HG02623 (cell line): ENCODE measurements around the gene MAML2.

Experiments
- ATAC-seq: cut with Tn5 transposase; IDR thresholded peaks from one replicate; pipeline ENCODE4 v1.9.1; 2021; ENCODE audit warnings: moderate library complexity; ENCODE audit not compliant: unreplicated experiment

The MAML2 gene

DNA sequence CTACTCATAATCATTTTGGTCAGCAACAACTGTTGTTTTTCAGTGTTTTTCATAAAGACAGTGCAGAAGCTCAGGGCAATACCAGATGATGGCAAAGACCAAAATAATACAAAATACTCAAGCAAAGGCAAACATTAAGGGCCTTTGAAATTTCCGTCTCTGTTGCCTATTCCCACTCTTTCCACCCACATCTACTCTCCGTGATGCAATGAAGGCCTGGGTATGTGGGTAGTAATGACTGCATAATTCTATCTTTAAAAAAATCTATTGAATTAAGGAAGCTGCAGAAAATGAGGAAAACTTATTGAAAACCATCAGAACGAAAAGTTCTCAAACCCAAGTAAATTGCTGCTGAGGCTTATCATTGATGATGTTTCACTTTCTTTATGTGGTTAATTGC lies 203.3 kb downstream of the MAML2 start:
- no peak for ATAC-seq

- ATAC-seq: no peak
These were observed 205.6 kb downstream of the MAML2 start for GRCh38 chr11:96137373-96137772.

- no peak for ATAC-seq
These were observed 206.2 kb downstream of the MAML2 start for GRCh38 chr11:96136613-96137298.

- no peak for ATAC-seq
These were observed 208.4 kb downstream of the MAML2 start for GRCh38 chr11:96134602-96135001.

DNA sequence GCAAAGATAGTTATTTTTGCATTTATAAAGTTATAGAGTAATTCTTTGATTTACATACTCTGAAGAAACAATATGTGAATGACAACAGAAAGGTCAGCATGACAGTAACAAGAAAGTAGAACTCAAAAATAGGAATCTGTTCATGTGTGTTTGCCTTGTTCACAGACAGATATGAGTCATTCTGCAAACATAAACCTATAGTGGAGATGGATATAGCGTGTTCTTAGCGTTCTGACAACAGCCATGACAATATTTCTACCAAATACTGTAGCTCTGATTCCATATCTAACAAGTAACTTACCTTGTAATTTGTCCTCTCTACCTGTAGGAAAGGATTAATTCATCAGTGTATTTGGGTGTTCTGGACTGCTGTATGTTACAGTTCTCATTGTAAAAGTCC lies 210.6 kb downstream of the MAML2 start:
- no peak for ATAC-seq

DNA sequence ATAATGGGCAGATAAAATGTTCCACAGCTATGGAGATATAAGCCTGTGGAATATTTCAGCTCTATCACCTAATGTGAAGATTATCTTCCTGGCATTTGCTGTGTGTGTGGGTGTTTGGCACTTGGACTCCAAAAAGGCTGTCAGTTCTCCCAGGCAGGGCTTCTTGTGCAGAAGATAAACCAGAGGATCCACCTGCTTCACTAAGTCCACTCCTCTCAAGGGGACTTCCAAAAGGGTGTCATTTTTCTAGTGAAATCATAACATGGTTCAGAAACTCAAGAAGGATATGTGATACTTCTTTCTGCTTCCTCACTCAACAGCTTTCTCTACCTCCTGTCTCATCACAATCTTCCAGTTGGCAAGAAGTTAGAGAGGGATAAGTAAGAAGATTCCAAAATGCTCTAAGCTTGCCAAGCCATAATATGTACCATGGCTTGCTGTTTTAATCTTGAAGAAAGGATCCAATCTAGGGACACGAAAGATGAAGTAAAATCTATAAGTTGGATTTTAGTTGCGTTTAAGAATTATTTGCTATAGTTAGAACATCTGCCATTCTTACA lies 212.9 kb downstream of the MAML2 start:
- no peak for ATAC-seq

GRCh38 chr11:96127596-96127959 lies 215.4 kb downstream of the MAML2 start:
- no peak for ATAC-seq

- ATAC-seq: no peak
These were observed 215.9 kb downstream of the MAML2 start for GRCh38 chr11:96126917-96127595.

- no peak for ATAC-seq
These were observed 217.6 kb downstream of the MAML2 start for GRCh38 chr11:96125400-96125799.

DNA sequence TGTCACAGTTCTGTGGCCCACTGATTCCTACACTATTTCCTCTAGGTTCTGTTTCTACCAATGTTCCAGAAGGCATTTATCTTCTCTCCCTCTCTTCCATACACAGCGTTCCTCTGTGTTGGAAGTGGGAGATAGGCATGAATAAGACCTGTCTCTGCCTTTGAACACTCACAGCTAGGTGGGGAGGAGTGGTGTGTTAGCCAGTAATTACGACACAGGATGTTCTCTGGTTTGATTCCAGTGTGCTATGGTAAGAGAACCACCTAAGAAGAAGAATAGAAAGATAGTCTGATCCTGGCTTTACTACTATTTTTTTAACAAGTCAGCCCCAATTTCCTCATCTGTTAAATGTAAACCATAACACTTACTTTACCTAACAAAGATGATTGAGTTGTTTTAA lies 218.8 kb downstream of the MAML2 start:
- no peak for ATAC-seq

DNA sequence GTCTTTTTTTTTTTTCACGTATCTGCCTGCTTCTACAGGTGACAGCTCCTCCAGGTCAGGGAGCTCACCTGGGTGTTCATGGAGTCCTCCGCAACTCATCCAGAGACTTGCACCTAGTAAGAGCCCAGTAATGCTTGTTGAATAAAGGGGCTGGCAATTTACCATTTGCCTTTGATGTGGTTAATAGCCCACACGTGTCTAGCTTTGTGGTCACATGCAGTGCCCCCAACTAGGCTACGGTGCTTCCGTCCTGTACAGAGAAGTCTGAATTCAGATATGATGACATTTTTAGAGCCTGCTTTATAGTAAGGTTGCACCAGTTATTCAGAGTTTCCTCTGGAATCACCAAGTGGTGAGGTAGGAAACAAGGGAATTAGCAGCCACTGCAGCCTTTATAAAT lies 219.7 kb downstream of the MAML2 start:
- ATAC-seq: no peak

DNA sequence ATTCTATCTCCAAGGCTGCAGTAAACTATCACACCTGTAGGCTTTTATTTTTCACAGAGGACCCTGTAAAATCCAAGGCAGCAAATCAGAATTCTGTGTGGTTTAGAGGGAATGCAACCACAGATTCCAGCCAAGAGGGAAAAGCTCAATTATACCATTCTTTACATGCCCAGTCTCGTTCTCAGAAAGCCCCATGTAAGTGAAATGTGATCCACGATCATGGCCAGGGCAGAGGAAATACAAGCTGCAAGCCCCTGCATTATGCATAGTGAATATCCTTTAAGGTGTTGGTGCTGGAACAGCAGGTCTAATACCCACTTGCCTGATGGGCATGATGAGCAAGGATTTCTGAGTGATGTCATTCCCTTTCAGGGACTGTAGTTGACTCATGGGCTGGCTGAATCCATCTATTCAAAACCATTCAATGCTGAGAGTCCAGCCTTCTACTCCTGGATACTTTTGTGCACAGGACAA lies 220.4 kb downstream of the MAML2 start:
- ATAC-seq: no peak

DNA sequence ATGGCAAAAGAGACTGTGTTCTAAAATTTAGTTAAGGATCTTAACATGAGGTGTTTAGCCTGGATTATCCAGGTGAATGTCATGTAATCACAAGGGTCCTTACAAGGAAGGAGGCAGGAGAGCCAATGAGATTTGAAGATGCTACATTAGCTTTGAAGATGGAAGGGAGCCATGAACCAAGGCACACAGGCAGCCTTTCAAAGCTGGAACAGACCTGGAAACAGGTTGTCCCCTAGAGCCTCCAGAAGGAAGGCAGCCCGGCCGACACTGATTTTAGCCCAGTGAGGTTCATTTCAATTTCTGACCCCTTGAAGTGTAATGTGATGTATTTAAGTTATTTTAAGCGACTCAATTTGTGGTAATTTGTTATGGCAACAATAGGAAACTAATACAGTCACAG lies 223.8 kb downstream of the MAML2 start:
- ATAC-seq: no peak

DNA sequence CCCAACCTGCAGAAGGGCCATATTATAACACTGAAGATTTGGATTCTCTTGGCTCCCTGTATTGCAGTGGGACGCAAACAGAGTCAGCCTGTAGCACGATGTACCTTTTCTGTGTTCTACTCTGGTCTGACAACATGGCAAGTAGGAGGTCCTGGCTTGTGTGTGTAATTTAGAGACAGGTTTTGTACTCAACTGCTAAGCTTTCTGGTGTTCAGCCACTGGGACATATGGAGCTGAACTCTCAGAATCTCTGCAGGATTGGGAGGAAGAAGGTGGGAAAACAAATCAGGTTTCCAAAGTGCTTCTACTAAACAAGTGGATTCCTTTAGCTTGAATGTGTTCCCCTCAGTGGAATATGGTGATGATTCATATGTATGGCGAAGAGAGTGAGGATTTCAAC lies 226.6 kb downstream of the MAML2 start:
- no peak for ATAC-seq

- ATAC-seq: peak; percentile 37
These were observed 228.6 kb downstream of the MAML2 start for GRCh38 chr11:96114178-96115064.

GRCh38 chr11:96113193-96113681 lies 229.8 kb downstream of the MAML2 start:
- no peak for ATAC-seq

DNA sequence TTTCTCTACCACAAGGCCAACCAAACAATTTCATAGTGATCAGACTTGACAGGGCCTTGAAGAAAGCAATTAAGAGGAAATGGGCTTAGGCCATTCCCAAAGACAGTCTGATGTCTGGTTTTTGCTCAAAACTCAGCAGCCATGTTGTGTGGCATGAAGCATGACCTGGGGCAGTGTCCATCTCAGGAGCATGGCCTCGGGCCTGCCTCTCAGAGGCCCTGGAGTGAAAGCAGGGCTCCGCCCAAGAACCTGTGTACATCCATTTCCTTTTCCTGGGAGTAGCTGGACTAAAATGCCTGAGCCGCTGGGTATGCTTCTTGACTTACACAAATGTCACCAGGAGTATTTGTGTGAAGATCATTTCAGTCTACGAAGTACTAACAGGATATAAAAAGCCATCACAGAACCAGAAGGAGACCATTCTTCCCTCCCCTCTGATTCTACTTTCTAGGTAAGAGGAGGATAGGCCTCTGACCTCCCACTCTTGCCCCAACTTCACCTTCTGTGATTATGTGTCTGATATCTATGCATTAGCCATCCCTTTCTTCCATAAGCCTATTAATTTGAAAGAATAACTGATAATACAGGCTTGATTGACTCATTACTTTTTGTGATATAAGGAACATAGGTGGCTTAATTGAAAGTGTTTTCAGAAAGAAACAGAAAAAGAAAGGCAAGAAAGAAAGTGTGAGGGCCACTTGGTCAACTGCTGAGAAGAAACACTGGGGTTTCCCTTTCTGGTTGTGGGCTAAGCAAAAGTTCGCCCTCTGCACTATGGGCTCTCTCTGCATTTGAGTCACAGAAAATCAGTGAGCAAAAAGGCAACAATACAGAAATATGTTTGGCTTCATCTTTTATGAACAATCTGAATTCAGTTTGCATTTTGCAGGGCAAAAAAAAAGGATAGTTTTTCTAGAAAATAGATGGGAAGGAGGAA lies 230.5 kb downstream of the MAML2 start:
- ATAC-seq: peak; percentile 91

DNA sequence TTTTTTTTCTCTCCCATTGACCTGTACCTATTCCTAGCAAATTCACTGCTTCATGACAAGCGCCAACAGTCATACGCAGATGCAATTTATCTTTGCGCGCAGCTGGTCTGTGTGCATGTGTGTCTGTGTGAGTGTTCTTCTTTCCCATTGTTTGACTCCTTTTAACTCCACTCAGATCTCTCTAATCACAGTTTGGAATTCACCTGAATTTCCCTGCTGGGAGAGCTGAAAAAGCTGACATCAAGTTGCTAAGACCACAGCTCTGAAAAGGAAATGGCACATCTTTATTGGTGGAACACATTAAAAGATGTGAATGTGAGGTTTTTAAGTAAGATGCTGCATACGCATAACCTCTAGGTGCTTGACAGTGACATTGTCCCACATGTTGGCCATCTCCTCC lies 231.7 kb downstream of the MAML2 start:
- ATAC-seq: no peak

DNA sequence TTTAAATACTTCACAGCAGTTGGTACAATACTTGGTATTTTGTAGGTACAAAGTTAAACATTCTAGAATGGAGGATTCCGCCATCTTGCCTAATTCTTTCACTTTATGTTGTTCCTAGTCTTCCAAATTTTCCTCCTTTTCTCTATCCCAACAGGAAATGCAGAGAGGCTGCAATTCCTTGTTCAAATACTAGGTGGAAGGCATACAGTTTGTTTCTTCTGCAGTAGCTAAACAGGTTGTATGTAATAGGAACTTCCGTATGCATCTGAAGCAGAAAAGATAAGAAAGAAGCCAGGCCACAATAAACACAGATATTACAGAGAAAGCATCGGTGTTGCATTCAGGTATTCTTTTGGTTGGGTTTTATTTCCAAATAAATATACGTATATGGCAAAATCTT lies 232.7 kb downstream of the MAML2 start:
- no peak for ATAC-seq
